SK-N-SH (cell line): ENCODE data around the gene ACVR1B.

Experiments
- ELF1 ChIP-seq: IDR thresholded peaks from 2 replicates; pipeline ENCODE4 v1.4.0; 2012
- EP300 ChIP-seq, 2 experiments: IDR thresholded peaks; 2 replicates each; pipeline versions ENCODE4 v1.4.0 to v1.6.1; 2012; ENCODE audit warnings: borderline replicate concordance in 1 of 2, low read depth in 1 of 2, low read length in 1 of 2
- FOXM1 ChIP-seq: IDR thresholded peaks from 2 replicates; pipeline ENCODE4 v1.4.0; 2012; ENCODE audit warnings: low read depth, mild to moderate bottlenecking
- NRF1 ChIP-seq: IDR thresholded peaks from 2 replicates; pipeline ENCODE4 v1.6.1; 2012; ENCODE audit warnings: low read depth, mild to moderate bottlenecking, low read length
- RAD21 ChIP-seq: IDR thresholded peaks from 2 replicates; pipeline ENCODE4 v1.6.1; 2012; ENCODE audit warnings: mild to moderate bottlenecking, low read length
- SIN3A ChIP-seq: IDR thresholded peaks from 2 replicates; pipeline ENCODE4 v1.6.1; 2012; ENCODE audit warnings: low read depth, mild to moderate bottlenecking, low read length, moderate library complexity, borderline replicate concordance
- SMC3 ChIP-seq: IDR thresholded peaks from 2 replicates; pipeline ENCODE4 v1.6.1; 2012; ENCODE audit warnings: low read depth, low read length, improper control_type of control experiment
- TCF12 ChIP-seq: IDR thresholded peaks from 2 replicates; pipeline ENCODE4 v1.4.0; 2012
- TF ChIP-seq, protein P1 (sequence below): fragments of 200-600 bp; sonication (generic); IDR thresholded peaks from 2 replicates; pipeline ENCODE4 v1.6.1; 2017; ENCODE audit warnings: antibody characterized with exemption, mild to moderate bottlenecking, moderate library complexity
- TF ChIP-seq, protein P2 (sequence below): IDR thresholded peaks from 2 replicates; pipeline ENCODE4 v1.4.0; 2012; ENCODE audit warnings: low read depth, borderline replicate concordance
- TF ChIP-seq, protein P3 (sequence below): IDR thresholded peaks from 2 replicates; pipeline ENCODE4 v1.6.1; 2012; ENCODE audit warnings: mild to moderate bottlenecking, low read depth, low read length, moderate library complexity

DNA sequence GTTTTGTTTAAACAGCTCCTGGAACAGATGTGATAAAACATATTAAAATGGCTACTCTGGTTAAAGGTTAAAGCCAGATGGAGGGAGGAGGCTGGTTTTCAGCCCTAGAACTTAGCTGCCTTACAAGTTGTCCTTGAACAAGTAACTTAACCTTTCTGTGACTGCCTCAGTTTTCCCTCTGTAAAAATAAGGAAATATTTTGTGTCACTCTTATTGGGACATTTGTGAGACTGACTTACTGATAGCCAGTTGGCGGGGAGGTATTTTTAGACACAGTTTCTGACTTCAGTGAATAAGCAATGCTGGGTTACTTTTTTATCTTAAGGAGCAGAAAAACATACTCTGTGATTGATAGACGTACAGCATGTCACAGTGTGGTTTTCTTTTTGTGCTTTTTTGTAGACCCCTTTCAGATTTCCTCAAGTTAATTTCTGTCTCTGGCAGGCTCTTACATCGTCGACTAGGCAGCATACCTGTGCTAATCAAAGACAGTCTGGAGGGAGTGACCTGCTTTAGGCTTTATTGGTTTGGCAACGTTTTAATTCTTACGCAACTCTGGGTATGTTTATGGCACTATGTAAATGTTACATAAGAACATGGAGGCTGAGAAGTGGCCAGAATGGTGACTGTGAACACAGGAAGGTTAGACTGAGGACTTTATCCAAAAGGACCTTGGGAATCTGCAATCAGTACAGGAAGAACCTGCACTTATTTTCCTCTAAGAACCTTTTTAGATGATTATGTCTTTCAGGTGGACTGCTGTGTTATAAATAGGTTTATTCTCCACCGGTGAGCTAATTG, 3.3 kb downstream of the ACVR1B start:
- TF ChIP-seq FOXM1 (no peak), EP300 (IDR thresholded peaks at IDR 0.05; ENCODE audit: borderline replicate concordance in 1 of 2, low read depth in 1 of 2, low read length in 1 of 2) (no peak), SMC3 (no peak), SIN3A (no peak), TCF12 (no peak), ELF1 (no peak), RAD21 (no peak), NRF1 (no peak)
- TF ChIP-seq, protein P1, sequence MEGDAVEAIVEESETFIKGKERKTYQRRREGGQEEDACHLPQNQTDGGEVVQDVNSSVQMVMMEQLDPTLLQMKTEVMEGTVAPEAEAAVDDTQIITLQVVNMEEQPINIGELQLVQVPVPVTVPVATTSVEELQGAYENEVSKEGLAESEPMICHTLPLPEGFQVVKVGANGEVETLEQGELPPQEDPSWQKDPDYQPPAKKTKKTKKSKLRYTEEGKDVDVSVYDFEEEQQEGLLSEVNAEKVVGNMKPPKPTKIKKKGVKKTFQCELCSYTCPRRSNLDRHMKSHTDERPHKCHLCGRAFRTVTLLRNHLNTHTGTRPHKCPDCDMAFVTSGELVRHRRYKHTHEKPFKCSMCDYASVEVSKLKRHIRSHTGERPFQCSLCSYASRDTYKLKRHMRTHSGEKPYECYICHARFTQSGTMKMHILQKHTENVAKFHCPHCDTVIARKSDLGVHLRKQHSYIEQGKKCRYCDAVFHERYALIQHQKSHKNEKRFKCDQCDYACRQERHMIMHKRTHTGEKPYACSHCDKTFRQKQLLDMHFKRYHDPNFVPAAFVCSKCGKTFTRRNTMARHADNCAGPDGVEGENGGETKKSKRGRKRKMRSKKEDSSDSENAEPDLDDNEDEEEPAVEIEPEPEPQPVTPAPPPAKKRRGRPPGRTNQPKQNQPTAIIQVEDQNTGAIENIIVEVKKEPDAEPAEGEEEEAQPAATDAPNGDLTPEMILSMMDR = no peak
- TF ChIP-seq, protein P2, sequence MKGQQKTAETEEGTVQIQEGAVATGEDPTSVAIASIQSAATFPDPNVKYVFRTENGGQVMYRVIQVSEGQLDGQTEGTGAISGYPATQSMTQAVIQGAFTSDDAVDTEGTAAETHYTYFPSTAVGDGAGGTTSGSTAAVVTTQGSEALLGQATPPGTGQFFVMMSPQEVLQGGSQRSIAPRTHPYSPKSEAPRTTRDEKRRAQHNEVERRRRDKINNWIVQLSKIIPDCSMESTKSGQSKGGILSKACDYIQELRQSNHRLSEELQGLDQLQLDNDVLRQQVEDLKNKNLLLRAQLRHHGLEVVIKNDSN = no peak
- TF ChIP-seq, protein P3, sequence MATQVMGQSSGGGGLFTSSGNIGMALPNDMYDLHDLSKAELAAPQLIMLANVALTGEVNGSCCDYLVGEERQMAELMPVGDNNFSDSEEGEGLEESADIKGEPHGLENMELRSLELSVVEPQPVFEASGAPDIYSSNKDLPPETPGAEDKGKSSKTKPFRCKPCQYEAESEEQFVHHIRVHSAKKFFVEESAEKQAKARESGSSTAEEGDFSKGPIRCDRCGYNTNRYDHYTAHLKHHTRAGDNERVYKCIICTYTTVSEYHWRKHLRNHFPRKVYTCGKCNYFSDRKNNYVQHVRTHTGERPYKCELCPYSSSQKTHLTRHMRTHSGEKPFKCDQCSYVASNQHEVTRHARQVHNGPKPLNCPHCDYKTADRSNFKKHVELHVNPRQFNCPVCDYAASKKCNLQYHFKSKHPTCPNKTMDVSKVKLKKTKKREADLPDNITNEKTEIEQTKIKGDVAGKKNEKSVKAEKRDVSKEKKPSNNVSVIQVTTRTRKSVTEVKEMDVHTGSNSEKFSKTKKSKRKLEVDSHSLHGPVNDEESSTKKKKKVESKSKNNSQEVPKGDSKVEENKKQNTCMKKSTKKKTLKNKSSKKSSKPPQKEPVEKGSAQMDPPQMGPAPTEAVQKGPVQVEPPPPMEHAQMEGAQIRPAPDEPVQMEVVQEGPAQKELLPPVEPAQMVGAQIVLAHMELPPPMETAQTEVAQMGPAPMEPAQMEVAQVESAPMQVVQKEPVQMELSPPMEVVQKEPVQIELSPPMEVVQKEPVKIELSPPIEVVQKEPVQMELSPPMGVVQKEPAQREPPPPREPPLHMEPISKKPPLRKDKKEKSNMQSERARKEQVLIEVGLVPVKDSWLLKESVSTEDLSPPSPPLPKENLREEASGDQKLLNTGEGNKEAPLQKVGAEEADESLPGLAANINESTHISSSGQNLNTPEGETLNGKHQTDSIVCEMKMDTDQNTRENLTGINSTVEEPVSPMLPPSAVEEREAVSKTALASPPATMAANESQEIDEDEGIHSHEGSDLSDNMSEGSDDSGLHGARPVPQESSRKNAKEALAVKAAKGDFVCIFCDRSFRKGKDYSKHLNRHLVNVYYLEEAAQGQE = no peak
